H9 (cell line): ENCODE results near the gene ARHGAP25. TPM values are rescaled to one million over a fixed set of nuclear protein-coding genes. Genes with fewer than 3 reads are reported as not detected.

ENCODE experiments used
- DNase-seq: peaks from one replicate; pipeline ENCODE4 v3.0.0-alpha.2; 2017
- H2AFZ ChIP-seq: one replicate; pipeline ENCODE4 v1.6.1; 2013; ENCODE audit warnings: mild to moderate bottlenecking, low read length, control low read depth, moderate library complexity
- H2AK5ac ChIP-seq: 2 replicates; pipeline ENCODE4 v1.6.1; 2013; ENCODE audit warnings: low read length, control low read depth, mixed read lengths; ENCODE audit not compliant: insufficient read length
- H2BK120ac ChIP-seq: one replicate; pipeline ENCODE4 v1.6.1; 2013; ENCODE audit warnings: low read depth, mild to moderate bottlenecking, low read length, control low read depth, inconsistent platforms; ENCODE audit not compliant: poor library complexity, severe bottlenecking
- H2BK12ac ChIP-seq: 2 replicates; pipeline ENCODE4 v1.6.1; 2013; ENCODE audit warnings: low read length, control low read depth, mixed read lengths, low read depth; ENCODE audit not compliant: insufficient read length
- H2BK15ac ChIP-seq: 2 replicates; pipeline ENCODE4 v1.6.1; 2013; ENCODE audit warnings: low read depth, low read length, control low read depth
- H2BK20ac ChIP-seq: one replicate; pipeline ENCODE4 v1.6.1; 2013; ENCODE audit warnings: low read depth, mild to moderate bottlenecking, low read length, control low read depth, inconsistent platforms; ENCODE audit not compliant: poor library complexity, severe bottlenecking
- H2BK5ac ChIP-seq: 2 replicates; pipeline ENCODE4 v1.6.1; 2013; ENCODE audit warnings: low read length, control low read depth, mixed read lengths; ENCODE audit not compliant: insufficient read length
- H3K14ac ChIP-seq: 2 replicates; pipeline ENCODE4 v1.6.1; 2013; ENCODE audit warnings: low read length, control low read depth; ENCODE audit not compliant: insufficient read depth
- H3K18ac ChIP-seq: 2 replicates; pipeline ENCODE4 v1.6.1; 2013; ENCODE audit warnings: low read depth, mild to moderate bottlenecking, mixed read lengths, low read length, control low read depth; ENCODE audit not compliant: insufficient read length
- H3K23ac ChIP-seq: 2 replicates; pipeline ENCODE4 v1.6.1; 2013; ENCODE audit warnings: low read length, control low read depth, mixed read lengths, low read depth; ENCODE audit not compliant: insufficient read length
- H3K23me2 ChIP-seq: 2 replicates; pipeline ENCODE4 v1.6.1; 2013; ENCODE audit warnings: low read depth, mild to moderate bottlenecking, mixed read lengths, low read length, control low read depth; ENCODE audit not compliant: insufficient read length, poor library complexity, severe bottlenecking
- H3K27ac ChIP-seq: 2 replicates; pipeline ENCODE4 v1.5.1; 2013; ENCODE audit warnings: low read length, control low read depth, mixed read lengths, low read depth; ENCODE audit not compliant: insufficient read length
- H3K27me3 ChIP-seq: 2 replicates; pipeline ENCODE4 v1.6.1; 2013; ENCODE audit warnings: low read length, control low read depth, inconsistent platforms; ENCODE audit not compliant: insufficient read depth
- H3K4ac ChIP-seq: 2 replicates; pipeline ENCODE4 v1.6.1; 2013; ENCODE audit warnings: low read depth, mild to moderate bottlenecking, control low read depth, inconsistent platforms, low read length, moderate library complexity
- H3K4me1 ChIP-seq: 2 replicates; pipeline ENCODE4 v1.6.1; 2013; ENCODE audit warnings: low read length, control low read depth, inconsistent platforms; ENCODE audit not compliant: insufficient read depth
- H3K4me2 ChIP-seq: 2 replicates; pipeline ENCODE4 v1.6.1; 2013; ENCODE audit warnings: low read length, control low read depth, mixed read lengths; ENCODE audit not compliant: insufficient read length, insufficient read depth
- H3K56ac ChIP-seq: 2 replicates; pipeline ENCODE4 v1.6.1; 2013; ENCODE audit warnings: low read depth, mild to moderate bottlenecking, mixed read lengths, low read length, control low read depth; ENCODE audit not compliant: insufficient read length
- H3K79me1 ChIP-seq: 2 replicates; pipeline ENCODE4 v1.6.1; 2013; ENCODE audit warnings: low read depth, mild to moderate bottlenecking, moderate library complexity, low read length, control low read depth, inconsistent platforms; ENCODE audit not compliant: insufficient read depth, poor library complexity, severe bottlenecking
- H3K79me2 ChIP-seq: 2 replicates; pipeline ENCODE4 v1.6.1; 2013; ENCODE audit warnings: low read length, control low read depth, inconsistent platforms; ENCODE audit not compliant: insufficient read depth
- H3K9ac ChIP-seq: 2 replicates; pipeline ENCODE4 v1.6.1; 2013; ENCODE audit warnings: low read length, control low read depth, mixed read lengths; ENCODE audit not compliant: insufficient read length; ENCODE audit errors: extremely low read depth
- H3K9me3 ChIP-seq: one replicate; pipeline ENCODE4 v1.6.1; 2013; ENCODE audit warnings: low read depth, low read length, inconsistent platforms; ENCODE audit not compliant: control insufficient read depth
- H3T11ph ChIP-seq: one replicate; pipeline ENCODE4 v1.6.1; 2013; ENCODE audit warnings: mild to moderate bottlenecking, low read length, control low read depth, inconsistent platforms
- H4K20me1 ChIP-seq: one replicate; pipeline ENCODE4 v1.6.1; 2013; ENCODE audit not compliant: control insufficient read depth, insufficient read length, insufficient read depth
- H4K5ac ChIP-seq: 2 replicates; pipeline ENCODE4 v1.6.1; 2013; ENCODE audit warnings: low read depth, mild to moderate bottlenecking, mixed read lengths, low read length, control low read depth; ENCODE audit not compliant: insufficient read length
- H4K8ac ChIP-seq: replicated peaks from 2 replicates; pipeline ENCODE4 v1.6.1; 2013; ENCODE audit warnings: low read length, control low read depth, mixed read lengths, low read depth; ENCODE audit not compliant: insufficient read length
- H4K91ac ChIP-seq: 2 replicates; pipeline ENCODE4 v1.6.1; 2013; ENCODE audit warnings: low read depth, mild to moderate bottlenecking, moderate library complexity, mixed read lengths, low read length, control low read depth; ENCODE audit not compliant: insufficient read length
- H3K27ac Mint-ChIP-seq, 3 experiments: 2 replicates in 2 of 3; 3 replicates in 1 of 3; pipeline ENCODE4 v1.8.0; 2020 to 2021; ENCODE audit warnings: mixed read lengths in 3 of 3, mild to moderate bottlenecking in 1 of 3, moderate library complexity in 1 of 3
- H3K27me3 Mint-ChIP-seq: 2 replicates; pipeline ENCODE4 v1.8.0; 2021; ENCODE audit warnings: low read depth, mild to moderate bottlenecking, moderate library complexity, mixed read lengths
- H3K36me3 Mint-ChIP-seq, 3 experiments: 2 replicates in 2 of 3; 3 replicates in 1 of 3; pipeline ENCODE4 v1.8.0; 2020 to 2021; ENCODE audit warnings: low read depth in 3 of 3, mixed read lengths in 3 of 3; ENCODE audit not compliant: insufficient read depth in 1 of 3
- H3K4me1 Mint-ChIP-seq, 2 experiments: 2 replicates each; pipeline ENCODE4 v1.8.0; 2020; ENCODE audit warnings: mixed read lengths in 2 of 2
- H3K4me3 Mint-ChIP-seq, 2 experiments: 2 replicates in 1 of 2; 3 replicates in 1 of 2; pipeline ENCODE4 v1.8.0; 2020 to 2021; ENCODE audit warnings: mild to moderate bottlenecking in 2 of 2, mixed read lengths in 2 of 2, moderate library complexity in 1 of 2
- H3K9me3 Mint-ChIP-seq, 2 experiments: 2 replicates in 1 of 2; 3 replicates in 1 of 2; pipeline ENCODE4 v1.8.0; 2020; ENCODE audit warnings: mild to moderate bottlenecking in 2 of 2, mixed read lengths in 2 of 2, moderate library complexity in 1 of 2
- CTCF ChIP-seq: fragments of 200-600 bp; sonication (generic); conservative IDR thresholded peaks from 3 replicates; pipeline ENCODE4 v1.8.0; 2021; ENCODE audit warnings: antibody characterized with exemption, mild to moderate bottlenecking
- whole genome bisulfite sequencing: extraction: QIAGEN DNeasy Blood & Tissue Kit; methylation state at CpG from one replicate; pipeline ENCODE4 v1.1.7; 2013; ENCODE audit warnings: missing lambda C conversion rate, low lambda C conversion rate, mixed read lengths; ENCODE audit not compliant: insufficient read length; ENCODE audit errors: extremely low coverage; 5-methylcytosine and 5-hydroxymethylcytosine counted together
- total RNA-seq: library from RNA; stranded (reverse); gene quantifications from 2 replicates; pipeline ENCODE4 v1.2.1, GENCODE V29; 2021

ARHGAP25 gene
- total RNA-seq, 1 experiment from 2014 or later, result 1.3 TPM

GRCh38 chr2:68710756-68711155 is 23.9 kb upstream of the ARHGAP25 start:
- Histone ChIP-seq H2AFZ (no peak overlapping the region), H4K91ac (no peak overlapping the region), H4K20me1 (no peaks in the 10 kb centered on the region), H2AK5ac (no peak overlapping the region), H3K27me3 (no peaks in the 10 kb centered on the region), H3K27ac (no peak overlapping the region), H3K56ac (no peak overlapping the region), H2BK15ac (no peak overlapping the region), H2BK5ac (no peak overlapping the region), H3K23ac (no peak overlapping the region), H2BK120ac (no peak overlapping the region), H3K9ac (no peak overlapping the region), H3K79me2 (no peaks in the 10 kb centered on the region), H3K9me3 (no peaks in the 10 kb centered on the region), H2BK12ac (no peak overlapping the region), H3K18ac (no peak overlapping the region), H3K79me1 (no peaks in the 10 kb centered on the region), H2BK20ac (no peak overlapping the region), H3K4me1 (no peaks in the 10 kb centered on the region), H3K4me2 (no peak overlapping the region), H3K14ac (no peak overlapping the region), H3K4ac (no peak overlapping the region), H4K5ac (no peak overlapping the region), H3T11ph (no peak overlapping the region), H4K8ac (no peak overlapping the region), H3K23me2 (no peaks in the 10 kb centered on the region)
- H3K9me3 Mint-ChIP-seq, result no peaks in the 10 kb centered on the region; a peak in 1 of 5 replicates
- no CpG with 5 or more reads among the region's 1 CpG for WGBS
- 0 out of 7 replicates have a peak, but pooled peaks cover 0 to 2% (median 0%) of the 10 kb centered on the region in 3 experiments for H3K36me3 Mint-ChIP-seq
- no peaks in the 10 kb centered on the region for H3K27me3 Mint-ChIP-seq
- TF ChIP-seq CTCF, result no peak
- peaks cover 2 to 7% of the 10 kb centered on the region in 2 experiments; a peak in 3 of 4 replicates for H3K4me1 Mint-ChIP-seq
- H3K4me3 Mint-ChIP-seq, result no peak overlapping the region
- no peak for DNase-seq
- no peak overlapping the region for H3K27ac Mint-ChIP-seq
